HepG2 (cell line): ENCODE results near the gene NDOR1. TPM values are rescaled to one million over a fixed set of nuclear protein-coding genes. Genes with fewer than 3 reads are reported as not detected.

ENCODE experiments used
- ATAD3A ChIP-seq: sonication (generic); formaldehyde crosslinking; IDR thresholded peaks from 2 replicates; pipeline ENCODE4 v1.4.0; 2020; ENCODE audit warnings: missing genetic modification reagents
- ATF6 ChIP-seq: sonication (generic); formaldehyde crosslinking; conservative IDR thresholded peaks from 2 replicates; pipeline ENCODE4 v1.4.0; 2020; ENCODE audit warnings: missing genetic modification reagents
- FOSL2 ChIP-seq: sonication (generic); formaldehyde crosslinking; IDR thresholded peaks from 2 replicates; pipeline ENCODE4 v1.4.0; 2020; ENCODE audit warnings: missing genetic modification reagents
- NBN ChIP-seq: fragments of 450-650 bp; conservative IDR thresholded peaks from 2 replicates; pipeline ENCODE4 v1.6.1; 2017
- RERE ChIP-seq: IDR thresholded peaks from 2 replicates; pipeline ENCODE4 v1.6.1; 2016; ENCODE audit warnings: low read depth, missing genetic modification reagents, missing compliant biosample characterization
- TBX3 ChIP-seq: fragments of 450-650 bp; IDR thresholded peaks from 2 replicates; pipeline ENCODE4 v1.6.1; 2017; ENCODE audit warnings: antibody characterized with exemption, mild to moderate bottlenecking, inconsistent platforms, borderline replicate concordance
- ZBTB3 ChIP-seq: sonication (generic); formaldehyde crosslinking; IDR thresholded peaks from 2 replicates; pipeline ENCODE4 v1.4.0; 2020; ENCODE audit warnings: low read depth, mild to moderate bottlenecking, moderate library complexity, missing genetic modification reagents, borderline replicate concordance
- ZNF547 ChIP-seq: sonication (generic); formaldehyde crosslinking; IDR thresholded peaks from 2 replicates; pipeline ENCODE4 v1.5.1; 2020; ENCODE audit warnings: mild to moderate bottlenecking, missing genetic modification reagents
- ZNF780A ChIP-seq: sonication (generic); formaldehyde crosslinking; IDR thresholded peaks from 2 replicates; pipeline ENCODE4 v1.8.0; 2022; ENCODE audit warnings: mild to moderate bottlenecking, missing genetic modification reagents, moderate library complexity
- polyA plus RNA-seq, 8 experiments: library from polyadenylated mRNA; depleted of rRNA in 3 of 8; stranded (reverse) in 7 of 8; unstranded in 1 of 8; fragments of >200 nt; fragmentation: Illumina TruSeq in 4 of 8; extraction: Trizol in 4 of 8; gene quantifications; 2 replicates each; pipeline versions ENCODE4 v1.2.1 to v1.2.3, GENCODE V29; 2011 to 2016; ENCODE audit warnings: low read depth in 4 of 8, missing spikeins in 1 of 8, mixed read lengths in 1 of 8; ENCODE audit not compliant: insufficient read depth in 1 of 8
- total RNA-seq, 5 experiments: library from RNA; depleted of rRNA; stranded (reverse); fragments of >200 nt; fragmentation: Illumina TruSeq; extraction: Trizol; gene quantifications; 2 replicates each; pipeline ENCODE4 v1.2.3, GENCODE V29; 2016; ENCODE audit warnings: low read depth in 1 of 5
- TF ChIP-seq, protein P1 (sequence below): sonication (generic); formaldehyde crosslinking; IDR thresholded peaks from 2 replicates; pipeline ENCODE4 v1.8.0; 2022; ENCODE audit warnings: mild to moderate bottlenecking, missing genetic modification reagents, moderate library complexity
- TF ChIP-seq, protein P2 (sequence below): sonication (generic); formaldehyde crosslinking; IDR thresholded peaks from 2 replicates; pipeline ENCODE4 v1.4.0; 2020; ENCODE audit warnings: missing genetic modification reagents; ENCODE audit errors: not compliant biosample characterization
- TF ChIP-seq, protein P3 (sequence below): sonication (generic); formaldehyde crosslinking; IDR thresholded peaks from 2 replicates; pipeline ENCODE4 v1.8.0; 2022; ENCODE audit warnings: missing genetic modification reagents, mild to moderate bottlenecking, inconsistent platforms, borderline replicate concordance
- TF ChIP-seq, protein P4 (sequence below), 2 experiments: fragments of 450-650 bp in 1 of 2; sonication (generic) in 1 of 2; formaldehyde crosslinking; IDR thresholded peaks; 2 replicates each; pipeline versions ENCODE4 v1.5.0 to v1.8.0; 2020 to 2022; ENCODE audit warnings: mild to moderate bottlenecking in 1 of 2, missing genetic modification reagents in 1 of 2
- TF ChIP-seq, protein P5 (sequence below): IDR thresholded peaks from 2 replicates; pipeline ENCODE4 v1.6.1; 2016; ENCODE audit warnings: low read depth, control low read depth

Gene NDOR1
- total and polyA plus RNA-seq, 2 of the 13 experiments (the other 11 are each of a cell fraction or from before 2014, with no cell fraction given) = 3.6 to 8.7 TPM

GRCh38 chr9:137218754-137219271 is 13.3 kb downstream of the NDOR1 start (continued):
- TF ChIP-seq RERE (no peak), ZNF780A (0 out of 2 replicates have a peak, but pooled peaks have one; percentile 26), ATF6 (CRISPR knock-in tag) (no peak), ZNF547 (CRISPR knock-in tag) (no peak), ATAD3A (CRISPR knock-in tag) (no peak), NBN (no peak), TBX3 (no peak), ZBTB3 (CRISPR knock-in tag) (no peak), FOSL2 (CRISPR knock-in tag) (peak; percentile 96)
- TF ChIP-seq, protein P1, sequence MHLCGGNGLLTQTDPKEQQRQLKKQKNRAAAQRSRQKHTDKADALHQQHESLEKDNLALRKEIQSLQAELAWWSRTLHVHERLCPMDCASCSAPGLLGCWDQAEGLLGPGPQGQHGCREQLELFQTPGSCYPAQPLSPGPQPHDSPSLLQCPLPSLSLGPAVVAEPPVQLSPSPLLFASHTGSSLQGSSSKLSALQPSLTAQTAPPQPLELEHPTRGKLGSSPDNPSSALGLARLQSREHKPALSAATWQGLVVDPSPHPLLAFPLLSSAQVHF (CRISPR knock-in tag) = no peak
- TF ChIP-seq, protein P2, sequence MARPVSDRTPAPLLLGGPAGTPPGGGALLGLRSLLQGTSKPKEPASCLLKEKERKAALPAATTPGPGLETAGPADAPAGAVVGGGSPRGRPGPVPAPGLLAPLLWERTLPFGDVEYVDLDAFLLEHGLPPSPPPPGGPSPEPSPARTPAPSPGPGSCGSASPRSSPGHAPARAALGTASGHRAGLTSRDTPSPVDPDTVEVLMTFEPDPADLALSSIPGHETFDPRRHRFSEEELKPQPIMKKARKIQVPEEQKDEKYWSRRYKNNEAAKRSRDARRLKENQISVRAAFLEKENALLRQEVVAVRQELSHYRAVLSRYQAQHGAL (CRISPR knock-in tag) = no peak
- TF ChIP-seq, protein P3, sequence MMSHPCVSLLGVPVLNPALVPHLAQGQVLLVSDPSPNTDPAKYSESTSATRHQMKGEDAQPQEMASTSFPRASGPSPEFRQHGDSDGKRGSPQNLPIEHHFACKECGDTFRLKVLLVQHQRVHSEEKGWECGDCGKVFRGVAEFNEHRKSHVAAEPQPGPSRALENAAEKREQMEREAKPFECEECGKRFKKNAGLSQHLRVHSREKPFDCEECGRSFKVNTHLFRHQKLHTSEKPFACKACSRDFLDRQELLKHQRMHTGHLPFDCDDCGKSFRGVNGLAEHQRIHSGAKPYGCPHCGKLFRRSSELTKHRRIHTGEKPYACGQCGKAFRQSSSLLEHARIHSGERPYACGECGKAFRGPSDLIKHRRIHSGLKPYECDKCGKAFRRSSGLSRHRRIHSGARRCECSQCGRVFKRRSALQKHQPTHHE (CRISPR knock-in tag) = no peak
- TF ChIP-seq, protein P4, sequence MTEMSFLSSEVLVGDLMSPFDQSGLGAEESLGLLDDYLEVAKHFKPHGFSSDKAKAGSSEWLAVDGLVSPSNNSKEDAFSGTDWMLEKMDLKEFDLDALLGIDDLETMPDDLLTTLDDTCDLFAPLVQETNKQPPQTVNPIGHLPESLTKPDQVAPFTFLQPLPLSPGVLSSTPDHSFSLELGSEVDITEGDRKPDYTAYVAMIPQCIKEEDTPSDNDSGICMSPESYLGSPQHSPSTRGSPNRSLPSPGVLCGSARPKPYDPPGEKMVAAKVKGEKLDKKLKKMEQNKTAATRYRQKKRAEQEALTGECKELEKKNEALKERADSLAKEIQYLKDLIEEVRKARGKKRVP (CRISPR knock-in tag; IDR thresholded peaks at IDR 0.05) = 0 out of 4 replicates have a peak, but pooled peaks of 1 of the 2 experiments have one; percentile 13
- TF ChIP-seq, protein P5, sequence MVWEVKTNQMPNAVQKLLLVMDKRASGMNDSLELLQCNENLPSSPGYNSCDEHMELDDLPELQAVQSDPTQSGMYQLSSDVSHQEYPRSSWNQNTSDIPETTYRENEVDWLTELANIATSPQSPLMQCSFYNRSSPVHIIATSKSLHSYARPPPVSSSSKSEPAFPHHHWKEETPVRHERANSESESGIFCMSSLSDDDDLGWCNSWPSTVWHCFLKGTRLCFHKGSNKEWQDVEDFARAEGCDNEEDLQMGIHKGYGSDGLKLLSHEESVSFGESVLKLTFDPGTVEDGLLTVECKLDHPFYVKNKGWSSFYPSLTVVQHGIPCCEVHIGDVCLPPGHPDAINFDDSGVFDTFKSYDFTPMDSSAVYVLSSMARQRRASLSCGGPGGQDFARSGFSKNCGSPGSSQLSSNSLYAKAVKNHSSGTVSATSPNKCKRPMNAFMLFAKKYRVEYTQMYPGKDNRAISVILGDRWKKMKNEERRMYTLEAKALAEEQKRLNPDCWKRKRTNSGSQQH (CRISPR knock-in tag) = 0 out of 2 replicates have a peak, but pooled peaks have one; percentile 68
